NT2/D1 (cell line): ENCODE measurements around the gene LHB.

Experiments used
- DNase-seq: peaks from one replicate; pipeline ENCODE4 v3.0.0-alpha.2; 2011; ENCODE audit warnings: low read depth, low spot score
- H3K27me3 ChIP-seq: 2 replicates; pipeline ENCODE4 v1.6.0; 2011; ENCODE audit warnings: mild to moderate bottlenecking; ENCODE audit not compliant: insufficient read length, insufficient read depth
- H3K36me3 ChIP-seq: 2 replicates; pipeline ENCODE4 v1.6.1; 2011; ENCODE audit warnings: mild to moderate bottlenecking, low read length, mixed read lengths; ENCODE audit not compliant: insufficient read depth, insufficient read length
- H3K4me1 ChIP-seq: 2 replicates; pipeline ENCODE4 v1.5.1; 2011; ENCODE audit not compliant: insufficient read depth, insufficient read length
- H3K4me3 ChIP-seq: 2 replicates; pipeline ENCODE4 v1.5.1; 2011; ENCODE audit warnings: low read depth; ENCODE audit not compliant: insufficient read length
- H3K9ac ChIP-seq: 2 replicates; pipeline ENCODE4 v1.6.0; 2011; ENCODE audit warnings: low read depth; ENCODE audit not compliant: insufficient read length
- H3K9me3 ChIP-seq: 2 replicates; pipeline ENCODE4 v1.5.1; 2011; ENCODE audit warnings: mild to moderate bottlenecking, low read length; ENCODE audit not compliant: insufficient read depth
- SUZ12 ChIP-seq: IDR thresholded peaks from 2 replicates; pipeline ENCODE4 v1.6.1; 2011; ENCODE audit not compliant: insufficient read length, insufficient read depth; ENCODE audit errors: extremely low read depth
- YY1 ChIP-seq: IDR thresholded peaks from 2 replicates; pipeline ENCODE4 v1.6.1; 2011; ENCODE audit not compliant: insufficient read length, insufficient read depth
- ZNF274 ChIP-seq: IDR thresholded peaks from 2 replicates; pipeline ENCODE4 v1.6.1; 2011; ENCODE audit warnings: mild to moderate bottlenecking, low read depth, low read length

Gene LHB

DNA sequence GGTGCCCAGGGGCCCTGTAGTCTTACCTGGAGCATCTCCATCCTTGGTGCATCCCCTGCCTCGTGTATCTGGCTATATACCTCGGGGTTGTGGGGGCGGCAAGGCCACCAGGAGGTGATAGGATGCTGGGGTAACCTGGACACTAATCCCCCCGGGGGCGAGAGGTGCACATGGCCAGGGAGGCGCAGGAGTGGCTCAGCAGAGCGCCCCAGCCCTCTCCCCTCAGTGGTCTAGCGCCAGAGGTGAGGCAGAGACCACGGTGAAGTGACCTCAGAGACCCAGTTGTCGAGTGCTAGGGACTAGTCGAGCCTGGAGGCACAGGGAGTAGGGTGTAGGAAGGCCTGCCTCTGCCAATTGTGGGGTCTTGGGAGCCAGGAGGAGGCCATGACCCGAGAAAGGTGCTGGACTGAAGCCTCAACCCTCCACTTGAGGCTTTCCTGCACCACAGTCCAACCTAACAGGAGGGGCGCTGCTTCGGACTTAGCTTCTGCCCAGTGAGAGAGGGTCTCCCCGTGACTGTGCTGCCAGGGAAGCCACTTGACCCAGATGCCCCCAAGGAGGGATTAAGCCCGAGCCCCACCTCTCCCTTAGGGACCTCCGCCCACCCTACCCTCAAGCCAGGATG is at the start of gene LHB:
Gene LHB, minus strand, starts transcription at position 51 of the 625 bp plus-strand sequence. Its CDS starts 10 bp downstream, at position 41.
- peak within 1 kb of the TSS; percentile 8 for H3K4me3 ChIP-seq
- H3K9me3 ChIP-seq: no peaks in the 10 kb centered on the region
- peaks cover 41% of the 10 kb centered on the region for H3K36me3 ChIP-seq
- H3K27me3 ChIP-seq: no peaks in the 10 kb centered on the region
- TF ChIP-seq YY1: no peak
- no peak for TF ChIP-seq ZNF274
- TF ChIP-seq SUZ12: no peak
- peak within 1 kb of the TSS; percentile 51 for H3K9ac ChIP-seq
- H3K4me1 ChIP-seq: peaks cover 6% of the 10 kb centered on the region
- no peak for DNase-seq

DNA sequence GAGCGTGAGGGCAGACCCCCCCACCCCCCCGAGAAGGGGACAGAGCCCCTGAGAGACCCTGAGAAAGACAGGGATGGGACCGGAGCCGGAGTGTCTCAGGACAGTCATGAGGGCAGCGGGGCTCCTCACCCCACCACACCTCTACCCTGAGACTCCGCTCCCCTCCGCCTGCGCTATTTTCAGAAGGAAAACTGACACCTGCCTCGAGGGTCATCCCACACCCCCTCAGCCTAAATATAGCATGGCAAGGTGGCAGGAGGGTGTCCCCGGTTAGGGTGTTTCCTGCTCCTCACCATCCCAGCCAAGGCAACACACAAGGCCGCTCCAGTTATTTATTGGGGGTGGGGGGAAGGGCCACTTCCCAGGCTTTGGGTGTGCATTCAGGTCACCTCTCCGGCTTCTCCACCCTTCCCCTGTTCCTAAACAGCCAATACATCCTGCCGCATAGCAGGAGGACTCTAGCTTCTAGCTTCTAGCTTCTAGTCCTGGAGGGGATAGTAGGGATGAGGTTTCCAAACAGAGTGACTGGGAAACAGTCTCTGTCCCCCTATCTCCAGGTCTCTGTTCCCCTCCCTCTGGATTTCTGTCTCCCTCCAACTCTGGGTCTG is 49.1 kb upstream of the LHB start:
- no peaks in the 10 kb centered on the region; the same call in 1 of the 2 replicates for H3K9me3 ChIP-seq
- TF ChIP-seq YY1: no peak
- no peak for TF ChIP-seq ZNF274
- TF ChIP-seq SUZ12: no peak
- no peaks in the 10 kb centered on the region for H3K36me3 ChIP-seq
- peaks cover 19% of the 10 kb centered on the region for H3K4me1 ChIP-seq
- DNase-seq: no peak
- peaks cover 24% of the 10 kb centered on the region for H3K27me3 ChIP-seq
- H3K9ac ChIP-seq: no peak overlapping the region
- no peak overlapping the region for H3K4me3 ChIP-seq

DNA sequence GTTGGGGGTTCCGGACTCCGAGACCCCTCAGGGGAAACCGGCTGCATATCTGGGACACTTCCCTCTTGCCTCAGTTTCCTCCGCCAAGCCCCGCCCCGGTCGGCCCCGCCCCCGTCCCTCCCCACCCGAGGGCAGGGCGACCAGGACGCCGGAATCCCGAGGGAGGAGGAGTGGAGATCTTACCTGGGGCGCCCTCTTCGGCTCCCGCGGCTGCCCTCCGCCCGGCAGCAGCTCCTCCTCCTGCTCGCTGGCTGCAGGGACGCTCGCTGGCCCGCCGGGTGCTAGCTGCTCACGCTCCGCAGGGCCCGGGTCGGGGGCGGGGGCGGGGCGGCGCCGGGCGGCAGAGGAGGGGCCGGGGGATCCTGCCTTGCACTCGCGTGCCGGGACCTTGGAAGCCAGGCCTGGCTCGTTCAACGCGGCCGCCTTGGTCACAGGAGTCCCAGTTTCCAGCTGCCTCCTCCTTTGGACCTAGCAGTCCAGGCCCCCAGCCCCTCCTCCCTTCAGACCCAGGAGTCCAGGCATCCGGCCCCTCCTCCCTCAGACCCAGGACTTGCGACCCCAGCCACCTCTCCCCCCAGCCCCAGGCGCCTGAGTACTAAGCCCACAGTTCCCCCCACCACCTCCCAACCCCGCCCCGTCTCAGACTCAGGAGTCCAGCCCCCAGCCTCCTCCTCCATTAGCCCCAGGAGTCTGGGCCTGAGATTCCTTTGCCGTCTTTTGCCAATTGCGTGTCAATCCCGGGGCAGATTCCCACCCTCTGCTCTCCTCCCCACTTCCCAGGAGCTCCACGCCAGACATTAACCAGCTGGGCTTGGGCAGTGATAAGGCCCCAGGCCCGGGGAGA is 48.1 kb upstream of the LHB start, which contains the start of gene NTF4:
Gene NTF4, minus strand, starts transcription at position 51 of the 844 bp plus-strand sequence. CDS start 2,821 bp downstream, outside the sequence.
- H3K4me1 ChIP-seq: peaks cover 19% of the 10 kb centered on the region
- DNase-seq: no peak
- peak within 1 kb of the TSS; percentile 18 for H3K4me3 ChIP-seq
- H3K36me3 ChIP-seq: no peaks in the 10 kb centered on the region
- no peaks in the 10 kb centered on the region; the same call in 1 of the 2 replicates for H3K9me3 ChIP-seq
- peak within 1 kb of the TSS; percentile 70 for H3K9ac ChIP-seq
- no peak for TF ChIP-seq YY1
- TF ChIP-seq ZNF274: no peak
- no peak for TF ChIP-seq SUZ12
- peaks cover 14% of the 10 kb centered on the region for H3K27me3 ChIP-seq

DNA sequence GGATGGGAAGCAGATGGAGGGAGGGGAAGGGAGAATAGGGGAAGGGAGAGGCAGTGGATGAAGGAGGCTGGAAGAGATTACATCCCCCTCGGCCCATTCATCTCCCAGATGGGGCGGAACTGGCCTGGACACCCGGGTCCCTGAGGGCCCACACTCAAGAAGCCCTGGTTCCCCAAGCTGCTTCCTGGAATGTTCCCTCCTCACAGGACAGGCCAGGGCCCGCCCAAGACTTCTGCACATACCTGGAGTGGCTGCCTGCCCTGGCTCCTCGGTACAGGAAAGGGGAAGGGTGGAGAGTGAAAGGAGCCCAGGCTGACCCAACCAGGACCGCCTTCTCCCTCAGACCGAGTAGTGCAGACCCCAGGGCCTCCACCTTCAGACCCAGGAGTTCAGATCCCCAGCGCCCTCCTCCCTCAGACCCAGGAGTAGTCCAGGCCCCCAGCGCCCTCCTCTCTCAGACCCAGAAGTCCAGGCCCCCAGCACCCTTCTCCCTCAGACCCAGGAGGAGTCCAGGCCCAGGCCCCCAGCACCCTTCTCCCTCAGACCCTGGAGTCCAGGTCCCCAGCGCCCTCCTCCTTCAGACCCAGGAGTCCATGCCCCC is 47.2 kb upstream of the LHB start:
- no peak for DNase-seq
- Histone ChIP-seq H3K9me3 (no peaks in the 10 kb centered on the region), H3K4me1 (peaks cover 19% of the 10 kb centered on the region), H3K27me3 (peaks cover 11% of the 10 kb centered on the region), H3K36me3 (no peaks in the 10 kb centered on the region), H3K9ac (peak overlapping the region; percentile 56), H3K4me3 (peak overlapping the region; percentile 9)
- no peak for TF ChIP-seq SUZ12
- no peak for TF ChIP-seq YY1
- no peak for TF ChIP-seq ZNF274

DNA sequence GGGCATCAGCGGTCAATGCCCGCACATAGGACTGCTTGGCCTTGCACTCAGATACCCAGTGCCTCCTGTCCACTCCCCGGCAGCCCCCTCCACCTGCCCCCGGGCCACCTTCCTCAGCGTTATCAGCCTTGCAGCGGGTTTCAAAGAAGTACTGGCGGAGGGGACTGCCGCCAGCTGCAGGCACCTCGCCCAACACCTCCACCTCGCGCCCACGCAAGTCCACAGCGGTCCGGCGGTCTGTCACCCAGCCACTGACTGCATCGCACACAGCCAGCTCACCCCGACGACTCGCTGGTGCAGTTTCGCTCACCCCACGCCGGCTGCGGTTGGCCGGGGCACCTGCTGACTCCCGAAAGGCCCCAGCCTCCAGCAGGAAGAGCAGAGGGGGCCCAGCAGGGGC is 44.6 kb upstream of the LHB start:
- peaks cover 21% of the 10 kb centered on the region for H3K4me1 ChIP-seq
- no peak for DNase-seq
- no peak overlapping the region for H3K9ac ChIP-seq

DNA sequence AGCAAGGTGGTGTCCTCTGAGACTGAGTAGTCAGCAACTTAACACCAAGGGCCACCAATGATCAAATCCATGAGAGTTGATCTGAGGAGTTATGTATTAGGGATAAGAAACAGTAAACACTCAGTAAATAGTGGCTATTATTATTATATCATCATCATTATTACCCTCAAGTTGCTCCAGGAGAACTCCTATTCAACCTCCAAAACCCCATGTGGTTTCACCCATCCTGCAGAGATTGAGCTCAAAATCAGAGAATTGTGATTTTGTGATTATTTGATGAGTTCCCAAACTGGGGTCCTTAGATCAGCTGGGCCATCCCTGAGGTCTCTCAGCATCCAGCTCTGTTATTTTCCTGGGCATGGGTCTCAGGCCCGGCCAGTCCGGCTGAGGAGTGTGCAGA is 44.1 kb upstream of the LHB start:
- Histone ChIP-seq H3K36me3 (no peaks in the 10 kb centered on the region), H3K4me3 (no peak overlapping the region), H3K9ac (no peak overlapping the region), H3K9me3 (no peaks in the 10 kb centered on the region), H3K27me3 (peaks cover 36% of the 10 kb centered on the region), H3K4me1 (peaks cover 18% of the 10 kb centered on the region)
- TF ChIP-seq YY1 (no peak), SUZ12 (no peak), ZNF274 (no peak)
- no peak for DNase-seq

More for the DNA sequence above, 44.6 kb upstream of the LHB start:
- Histone ChIP-seq H3K4me3 (no peak overlapping the region), H3K9me3 (no peaks in the 10 kb centered on the region), H3K36me3 (no peaks in the 10 kb centered on the region), H3K27me3 (peaks cover 31% of the 10 kb centered on the region)
- TF ChIP-seq YY1 (no peak), ZNF274 (no peak), SUZ12 (no peak)

DNA sequence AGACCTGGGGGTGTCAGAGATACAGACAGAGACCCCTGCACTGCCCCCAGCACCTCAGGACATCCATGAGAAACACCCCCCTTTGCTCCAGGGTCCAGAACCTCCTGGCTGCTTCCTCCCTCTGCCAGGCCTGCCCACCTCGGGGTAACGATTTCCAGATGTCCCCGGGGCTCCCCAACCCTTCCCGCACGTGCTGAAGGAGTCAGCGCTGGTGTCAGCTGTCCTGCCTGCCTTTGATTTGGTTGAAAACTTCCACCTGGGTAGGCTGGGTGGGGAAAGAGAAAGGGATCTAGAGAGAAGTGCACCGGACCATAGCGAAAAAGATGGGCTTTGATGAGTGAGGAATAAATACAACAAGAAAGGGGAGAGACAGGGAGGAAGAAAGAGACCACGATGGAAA is 42.2 kb upstream of the LHB start:
- peaks cover 48% of the 10 kb centered on the region for H3K27me3 ChIP-seq
- no peak overlapping the region for H3K4me3 ChIP-seq
- no peaks in the 10 kb centered on the region for H3K9me3 ChIP-seq
- no peaks in the 10 kb centered on the region for H3K36me3 ChIP-seq
- no peak overlapping the region for H3K9ac ChIP-seq
- TF ChIP-seq SUZ12: no peak
- TF ChIP-seq YY1: no peak
- TF ChIP-seq ZNF274: no peak
- DNase-seq: no peak
- peaks cover 8% of the 10 kb centered on the region for H3K4me1 ChIP-seq
